K562 (cell line): ENCODE data around the gene TFB2M. TPM values are rescaled to one million over a fixed set of nuclear protein-coding genes. Genes with fewer than 3 reads are reported as not detected.

Experiments
- ATAC-seq: fragments of 200-7000 bp; cut with Tn5 transposase; 3 replicates; pipeline ENCODE4 v1.9.1; 2020; ENCODE audit warnings: moderate library complexity
- BruUV-seq: library from RNA; stranded (reverse); fragments of 400-500 nt; replicated peaks from 2 replicates; lab custom pipeline; 2021; lab: Mats Ljungman, UMichigan
- CTCF ChIA-PET: fragments of 300-600 bp; formaldehyde crosslinking; extraction: SDS; loops from one replicate; lab custom pipeline; 2021; ENCODE audit warnings: low intra/inter-chr PET ratio; lab: Yijun Ruan, JAX
- POLR2A ChIA-PET: fragments of 300-600, 350-650 bp; sonication (Branson Sonifier 250); formaldehyde crosslinking; extraction: SDS; loops from one replicate; lab custom pipeline; 2021; ENCODE audit warnings: antibody characterized with exemption, inconsistent platforms; lab: Yijun Ruan, JAX
- DNase-seq, 4 experiments: peaks; one replicate each; pipeline versions ENCODE4 v3.0.0 to v3.0.0-alpha.2; 2011 to 2018; ENCODE audit warnings: low spot score in 3 of 4, mixed read lengths in 3 of 4; ENCODE audit errors: extremely low read depth in 1 of 4
- FAIRE-seq: peaks from 2 replicates; lab custom pipeline; 2011; peaks lifted over from hg19 to GRCh38; lab: Jason Lieb, UNC
- H2AFZ ChIP-seq: 2 replicates; pipeline ENCODE4 v1.6.0; 2011; ENCODE audit warnings: low read depth, low read length, control low read depth, inconsistent platforms
- H3K27ac ChIP-seq: fragments of 200-600 bp; 3 replicates; pipeline ENCODE4 v1.8.0; 2011; ENCODE audit warnings: low read depth, mild to moderate bottlenecking, control low read depth, inconsistent platforms, low read length, moderate library complexity, mixed read lengths; ENCODE audit errors: extremely low read depth
- H3K27me3 ChIP-seq, 2 experiments: fragments of 300-600 bp in 1 of 2; 2 replicates in 1 of 2; 3 replicates in 1 of 2; pipeline versions ENCODE4 v1.6.0 to v1.8.0; 2011; ENCODE audit warnings: inconsistent platforms in 2 of 2, low read length in 2 of 2, mild to moderate bottlenecking in 1 of 2, mixed read lengths in 1 of 2, moderate library complexity in 1 of 2; ENCODE audit not compliant: control insufficient read depth in 2 of 2, insufficient read depth in 2 of 2
- H3K36me3 ChIP-seq: fragments of 300-600 bp; 3 replicates; pipeline ENCODE4 v1.8.0; 2011; ENCODE audit warnings: mild to moderate bottlenecking, low read length, inconsistent platforms; ENCODE audit not compliant: control insufficient read depth, insufficient read depth
- H3K4me1 ChIP-seq, 2 experiments: fragments of 200-600 bp in 1 of 2; replicated peaks in 1 of 2; 2 replicates in 1 of 2; 3 replicates in 1 of 2; pipeline versions ENCODE4 v1.5.1 to v1.8.0; 2011; ENCODE audit warnings: inconsistent platforms in 2 of 2, low read length in 2 of 2, mild to moderate bottlenecking in 1 of 2, mixed read lengths in 1 of 2, moderate library complexity in 1 of 2; ENCODE audit not compliant: control insufficient read depth in 2 of 2, insufficient read depth in 2 of 2
- H3K4me2 ChIP-seq: 2 replicates; pipeline ENCODE4 v1.6.1; 2011; ENCODE audit warnings: low read length, control low read depth, inconsistent platforms, mixed read lengths; ENCODE audit not compliant: insufficient read depth
- H3K4me3 ChIP-seq: fragments of 200-600 bp; sonication (generic), shearing (Covaris generic); 2 replicates; pipeline ENCODE4 v1.5.1; 2016; ENCODE audit warnings: control low read depth, inconsistent platforms
- H3K79me2 ChIP-seq: fragments of 200-600 bp; 3 replicates; pipeline ENCODE4 v1.8.0; 2011; ENCODE audit warnings: low read length, inconsistent platforms; ENCODE audit not compliant: control insufficient read depth, insufficient read depth
- H3K9ac ChIP-seq, 2 experiments: 2 replicates each; pipeline versions ENCODE4 v1.6.0 to v1.6.1; 2011; ENCODE audit warnings: low read depth in 2 of 2, low read length in 2 of 2, control low read depth in 1 of 2, inconsistent platforms in 1 of 2, mild to moderate bottlenecking in 1 of 2, mixed read lengths in 1 of 2; ENCODE audit not compliant: insufficient read depth in 1 of 2
- H3K9me1 ChIP-seq: one replicate; pipeline ENCODE4 v1.6.0; 2011; ENCODE audit warnings: inconsistent platforms, mild to moderate bottlenecking, low read length, moderate library complexity; ENCODE audit not compliant: control insufficient read depth, insufficient read depth
- H3K9me3 ChIP-seq: replicated peaks from 2 replicates; pipeline ENCODE4 v1.5.1; 2011; ENCODE audit warnings: low read depth, low read length, inconsistent platforms; ENCODE audit not compliant: control insufficient read depth, insufficient read depth
- H4K20me1 ChIP-seq: replicated peaks from 2 replicates; pipeline ENCODE4 v1.6.1; 2011; ENCODE audit warnings: low read length, inconsistent platforms, mixed read lengths; ENCODE audit not compliant: control insufficient read depth, insufficient read depth
- CC2D1A ChIP-seq: fragments of 450-650 bp; IDR thresholded peaks from 2 replicates; pipeline ENCODE4 v1.6.1; 2017; ENCODE audit warnings: mild to moderate bottlenecking
- CEBPB ChIP-seq: fragments of 450-650 bp; IDR thresholded peaks from 2 replicates; pipeline ENCODE4 v1.6.1; 2016; ENCODE audit warnings: missing genetic modification characterization, missing compliant biosample characterization
- DMBX1 ChIP-seq: fragments of 250-450 bp; sonication (Bioruptor Pico); IDR thresholded peaks from 2 replicates; pipeline ENCODE4 v1.8.0; 2022; ENCODE audit warnings: inconsistent platforms, mild to moderate bottlenecking, moderate library complexity, borderline replicate concordance
- GTF2A2 ChIP-seq: IDR thresholded peaks from 2 replicates; pipeline ENCODE4 v1.6.1; 2016; ENCODE audit warnings: mild to moderate bottlenecking, missing genetic modification characterization, missing compliant biosample characterization
- HMBOX1 ChIP-seq: sonication (generic); IDR thresholded peaks from 2 replicates; pipeline ENCODE4 v1.6.1; 2016
- JUND ChIP-seq, 2 experiments: IDR thresholded peaks; 2 replicates in 1 of 2; 3 replicates in 1 of 2; pipeline ENCODE4 v1.6.1; 2011; ENCODE audit warnings: borderline replicate concordance in 2 of 2, low read depth in 2 of 2, low read length in 2 of 2, improper control_type of control experiment in 1 of 2, missing biosample characterization in 1 of 2, missing genetic modification characterization in 1 of 2, missing genetic modification reagents in 1 of 2
- KLF16 ChIP-seq: IDR thresholded peaks from 2 replicates; pipeline ENCODE4 v1.6.1; 2016; ENCODE audit warnings: antibody characterized with exemption
- L3MBTL2 ChIP-seq: fragments of 450-650 bp; IDR thresholded peaks from 2 replicates; pipeline ENCODE4 v1.6.1; 2016; ENCODE audit warnings: mild to moderate bottlenecking, moderate library complexity
- MEF2D ChIP-seq: conservative IDR thresholded peaks from 2 replicates; pipeline ENCODE4 v1.6.1; 2016; ENCODE audit warnings: low read depth, missing genetic modification characterization, missing compliant biosample characterization
- MIER1 ChIP-seq: fragments of 450-650 bp; IDR thresholded peaks from 2 replicates; pipeline ENCODE4 v1.6.1; 2016; ENCODE audit warnings: antibody characterized with exemption, mild to moderate bottlenecking, low read depth
- U2AF2 ChIP-seq: fragments of 200-400 bp; formaldehyde crosslinking; optimal IDR thresholded peaks from 2 replicates; pipeline ENCODE3; 2017; ENCODE audit warnings: low read depth, mild to moderate bottlenecking, low read length
- ZBTB34 ChIP-seq: fragments of 250-450 bp; sonication (Bioruptor Pico); IDR thresholded peaks from 2 replicates; pipeline ENCODE4 v1.8.0; 2021; ENCODE audit warnings: mild to moderate bottlenecking, moderate library complexity
- ZNF274 ChIP-seq: IDR thresholded peaks from 2 replicates; pipeline ENCODE4 v1.6.1; 2011; ENCODE audit warnings: low read depth, mild to moderate bottlenecking, low read length, moderate library complexity, borderline replicate concordance
- ZNF395 ChIP-seq: fragments of 200-800 bp; sonication (Bioruptor generic); IDR thresholded peaks from 2 replicates; pipeline ENCODE4 v1.6.1; 2017; ENCODE audit warnings: missing genetic modification characterization, missing compliant biosample characterization
- ZNF436 ChIP-seq: fragments of 250-450, 450-650 bp; sonication (Bioruptor Pico); formaldehyde crosslinking; IDR thresholded peaks from 2 replicates; pipeline ENCODE4 v1.7.0; 2020; ENCODE audit warnings: mild to moderate bottlenecking
- WGBS: fragments of 100-300 bp; shearing (Covaris generic); methylation state at CpG from one replicate; pipeline ENCODE4 v1.1.6; 2016; ENCODE audit warnings: low coverage, mixed read lengths; ENCODE audit not compliant: insufficient coverage; ENCODE audit errors: missing lambda C conversion rate; 5-methylcytosine and 5-hydroxymethylcytosine counted together
- in situ Hi-C: fragments of 300-500 bp; cut with MboI; formaldehyde crosslinking; loops from 4 replicates; pipeline ENCODE4 v1.15.0; 2018; ENCODE audit warnings: inconsistent platforms, mixed read lengths
- intact Hi-C: fragments of 100-400 bp; cut with micrococcal nuclease; formaldehyde crosslinking; loops from 2 replicates; pipeline ENCODE4 v1.14.2; 2022
- polyA plus RNA-seq, 8 experiments: library from polyadenylated mRNA; depleted of rRNA in 4 of 8; stranded (reverse) in 5 of 8; unstranded in 3 of 8; fragments of >200 nt; fragmentation: Nextera tagmentation in 2 of 8; fragmentation: Illumina TruSeq in 1 of 8; extraction: Ambion mirVana in 2 of 8; extraction: Trizol in 1 of 8; gene quantifications; 2 replicates each; pipeline versions ENCODE4 v1.2.1 to v1.2.3, GENCODE V29; 2011 to 2014; ENCODE audit warnings: inconsistent platforms in 1 of 8, missing spikeins in 1 of 8
- total RNA-seq, 7 experiments: library from RNA; depleted of rRNA in 6 of 7; stranded (reverse); fragments of >200 nt in 6 of 7; fragmentation: Illumina TruSeq in 2 of 7; extraction: Trizol in 2 of 7; gene quantifications; 2 replicates each; pipeline versions ENCODE4 v1.2.1 to v1.2.3, GENCODE V29; 2011 to 2021; ENCODE audit warnings: low replicate concordance in 1 of 7
- TF ChIP-seq, protein P1 (sequence below), 3 experiments: fragments of 200-800 bp in 1 of 3; sonication (Bioruptor generic) in 1 of 3; sonication (generic) in 1 of 3; formaldehyde crosslinking in 1 of 3; IDR thresholded peaks; 2 replicates each; pipeline versions ENCODE4 v1.6.1 to v1.8.0; 2016 to 2022; ENCODE audit warnings: mild to moderate bottlenecking in 2 of 3, missing compliant biosample characterization in 2 of 3, missing genetic modification characterization in 2 of 3, missing genetic modification reagents in 1 of 3

Gene TFB2M
- total and polyA plus RNA-seq, 9 of the 15 experiments (the other 6 are each of a cell fraction or from before 2014, with no cell fraction given), result 55.1 to 162 (median 70.6) TPM

GRCh38 chr1:246573491-246573890 lies 7.4 kb upstream of the TFB2M start (continued):
- no peak for TF ChIP-seq ZBTB34
- TF ChIP-seq, all 486 proteins: peak for 1

GRCh38 chr1:246572785-246573184 lies 6.7 kb upstream of the TFB2M start:
- peaks cover 25% of the 10 kb centered on the region for H3K36me3 ChIP-seq
- H3K79me2 ChIP-seq, result peaks cover 99% of the 10 kb centered on the region
- 0 out of 2 replicates have a peak, but pooled peaks cover 2% of the 10 kb centered on the region for H3K9me3 ChIP-seq
- peaks cover 18 to 57% of the 10 kb centered on the region in 2 experiments for H3K4me1 ChIP-seq
- peak overlapping the region; percentile 85 for H3K27ac ChIP-seq
- CTCF ChIA-PET, result no interaction called here
- intact Hi-C loops (loop anchor here (10.0 kb wide), 1 partner anchor 268 kb away; no protein-coding TSS in a partner anchor), in situ Hi-C loops (no loop called here)
- H3K9me1 ChIP-seq, result no peaks in the 10 kb centered on the region
- BruUV-seq, result no TSS peak
- no peak overlapping the region for H2AFZ ChIP-seq
- no peak overlapping the region for H3K4me3 ChIP-seq
- WGBS, result 55% methylated on average over 3 of the region's 3 CpGs
- H3K4me2 ChIP-seq, result peak overlapping the region; percentile 38
- no peaks in the 10 kb centered on the region for H3K27me3 ChIP-seq
- DNase-seq, result no peak
- POLR2A ChIA-PET, result no interaction called here
- H3K9ac ChIP-seq, result peak overlapping the region in 1 of 2 experiments; percentile 58; a peak in 2 of 4 replicates
- H4K20me1 ChIP-seq, result no peaks in the 10 kb centered on the region
- ATAC-seq, result no peak
- no peak for FAIRE-seq
- 0 out of 2 replicates have a peak, but pooled peaks have one; percentile 20 for TF ChIP-seq ZNF395 (CRISPR knock-in tag)
- TF ChIP-seq GTF2A2 (tag), result no peak
- no peak for TF ChIP-seq MIER1
- 0 out of 2 replicates have a peak, but pooled peaks have one; percentile 14 for TF ChIP-seq HMBOX1
- 0 out of 2 replicates have a peak, but pooled peaks have one; percentile 26 for TF ChIP-seq JUND (IDR thresholded peaks at IDR 0.05; ENCODE audit: borderline replicate concordance, low read depth, low read length)
- TF ChIP-seq JUND (tag; IDR thresholded peaks at IDR 0.05; ENCODE audit: borderline replicate concordance, low read depth, low read length), result no peak
- no peak for TF ChIP-seq U2AF2
- TF ChIP-seq ZNF274, result no peak
- TF ChIP-seq MEF2D (tag), result no peak
- TF ChIP-seq, protein P1, sequence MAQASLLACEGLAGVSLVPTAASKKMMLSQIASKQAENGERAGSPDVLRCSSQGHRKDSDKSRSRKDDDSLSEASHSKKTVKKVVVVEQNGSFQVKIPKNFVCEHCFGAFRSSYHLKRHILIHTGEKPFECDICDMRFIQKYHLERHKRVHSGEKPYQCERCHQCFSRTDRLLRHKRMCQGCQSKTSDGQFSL (CRISPR knock-in tag; IDR thresholded peaks at IDR 0.05), result no peak
- TF ChIP-seq, protein P1 (tag; IDR thresholded peaks at IDR 0.05), result 0 out of 4 replicates have a peak, but pooled peaks of 1 of the 2 experiments have one; percentile 31
- TF ChIP-seq DMBX1 (CRISPR knock-in tag), result 0 out of 2 replicates have a peak, but pooled peaks have one; percentile 24
- TF ChIP-seq KLF16, result no peak
- no peak for TF ChIP-seq L3MBTL2
- no peak for TF ChIP-seq ZNF436
- no peak for TF ChIP-seq CC2D1A
- TF ChIP-seq CEBPB (tag), result peak; percentile 64; the same call in 1 of the 2 replicates
